Natural killer cell (primary cell): ENCODE data around the gene KLHL25. TPM values are rescaled to one million over a fixed set of nuclear protein-coding genes. Genes with fewer than 3 reads are reported as not detected.

ENCODE experiments used
- ATAC-seq, 3 donors: fragments of 150-1000 bp in 2 of 3; fragments of 200-7000 bp in 1 of 3; cut with Tn5 transposase; 1 replicate in 1 of 3; 2 replicates in 2 of 3; pipeline ENCODE4 v1.10.0; 2021; ENCODE audit warnings: mild to moderate bottlenecking in 2 of 3, moderate library complexity in 2 of 3
- DNase-seq, 2 donors: peaks; one replicate each; pipeline versions ENCODE4 v3.0.0 to v3.0.0-alpha.2; 2013 to 2021; ENCODE audit warnings: mixed read lengths in 1 of 2
- H3K27ac ChIP-seq: one replicate; pipeline ENCODE4 v1.5.1; 2013; ENCODE audit warnings: mild to moderate bottlenecking, low read length
- H3K27me3 ChIP-seq: one replicate; pipeline ENCODE4 v1.6.1; 2013; ENCODE audit warnings: low read length; ENCODE audit not compliant: control insufficient read depth, insufficient read depth
- H3K36me3 ChIP-seq: one replicate; pipeline ENCODE4 v1.6.1; 2013; ENCODE audit warnings: low read length; ENCODE audit not compliant: control insufficient read depth, insufficient read depth
- H3K4me1 ChIP-seq: one replicate; pipeline ENCODE4 v1.6.1; 2013; ENCODE audit warnings: low read length; ENCODE audit not compliant: control insufficient read depth, insufficient read depth
- H3K4me3 ChIP-seq: one replicate; pipeline ENCODE4 v1.5.1; 2013; ENCODE audit warnings: low read length
- H3K9me3 ChIP-seq: one replicate; pipeline ENCODE4 v1.6.1; 2013; ENCODE audit warnings: low read length; ENCODE audit not compliant: control insufficient read depth, insufficient read depth
- H3K27ac Mint-ChIP-seq, 2 donors: one replicate each; pipeline ENCODE4 v1.8.0; 2022; ENCODE audit warnings: mild to moderate bottlenecking in 2 of 2, mixed read lengths in 2 of 2, moderate library complexity in 1 of 2
- H3K27me3 Mint-ChIP-seq, 2 donors: one replicate each; pipeline ENCODE4 v1.8.0; 2022; ENCODE audit warnings: low read depth in 2 of 2, mixed read lengths in 2 of 2
- H3K36me3 Mint-ChIP-seq: one replicate; pipeline ENCODE4 v1.8.0; 2022; ENCODE audit warnings: mixed read lengths
- H3K4me1 Mint-ChIP-seq, 2 donors: one replicate each; pipeline ENCODE4 v1.8.0; 2022; ENCODE audit warnings: mixed read lengths in 2 of 2
- H3K4me3 Mint-ChIP-seq: one replicate; pipeline ENCODE4 v1.8.0; 2022; ENCODE audit warnings: mild to moderate bottlenecking, moderate library complexity, mixed read lengths
- H3K9me3 Mint-ChIP-seq, 2 donors: one replicate each; pipeline ENCODE4 v1.8.0; 2022; ENCODE audit warnings: mixed read lengths in 2 of 2
- WGBS: methylation state at CpG from one replicate; pipeline ENCODE4 v1.1.7; 2013; ENCODE audit warnings: missing lambda C conversion rate; ENCODE audit not compliant: insufficient coverage; 5-methylcytosine and 5-hydroxymethylcytosine counted together
- intact Hi-C: fragments of 100-400 bp; cut with micrococcal nuclease; formaldehyde crosslinking; loops from one replicate; pipeline ENCODE4 v1.14.2; 2022
- total RNA-seq, 4 donors: library from RNA; stranded (reverse); fragments of 120-200 nt in 1 of 4; gene quantifications; one replicate each; pipeline versions ENCODE4 v1.2.3 to v1.2.4, GENCODE V29; 2013 to 2022
- TF ChIP-seq, protein P1 (sequence below): fragments of 200-600 bp; IDR thresholded peaks from one replicate; pipeline ENCODE4 v1.8.0; 2022; ENCODE audit warnings: antibody characterized with exemption

KLHL25 gene
- total RNA-seq, 3 donors from 2014 or later (not counting 1 experiment from before 2014, with no cell fraction given) = 6.5 to 16.2 (median 10.4) TPM

DNA sequence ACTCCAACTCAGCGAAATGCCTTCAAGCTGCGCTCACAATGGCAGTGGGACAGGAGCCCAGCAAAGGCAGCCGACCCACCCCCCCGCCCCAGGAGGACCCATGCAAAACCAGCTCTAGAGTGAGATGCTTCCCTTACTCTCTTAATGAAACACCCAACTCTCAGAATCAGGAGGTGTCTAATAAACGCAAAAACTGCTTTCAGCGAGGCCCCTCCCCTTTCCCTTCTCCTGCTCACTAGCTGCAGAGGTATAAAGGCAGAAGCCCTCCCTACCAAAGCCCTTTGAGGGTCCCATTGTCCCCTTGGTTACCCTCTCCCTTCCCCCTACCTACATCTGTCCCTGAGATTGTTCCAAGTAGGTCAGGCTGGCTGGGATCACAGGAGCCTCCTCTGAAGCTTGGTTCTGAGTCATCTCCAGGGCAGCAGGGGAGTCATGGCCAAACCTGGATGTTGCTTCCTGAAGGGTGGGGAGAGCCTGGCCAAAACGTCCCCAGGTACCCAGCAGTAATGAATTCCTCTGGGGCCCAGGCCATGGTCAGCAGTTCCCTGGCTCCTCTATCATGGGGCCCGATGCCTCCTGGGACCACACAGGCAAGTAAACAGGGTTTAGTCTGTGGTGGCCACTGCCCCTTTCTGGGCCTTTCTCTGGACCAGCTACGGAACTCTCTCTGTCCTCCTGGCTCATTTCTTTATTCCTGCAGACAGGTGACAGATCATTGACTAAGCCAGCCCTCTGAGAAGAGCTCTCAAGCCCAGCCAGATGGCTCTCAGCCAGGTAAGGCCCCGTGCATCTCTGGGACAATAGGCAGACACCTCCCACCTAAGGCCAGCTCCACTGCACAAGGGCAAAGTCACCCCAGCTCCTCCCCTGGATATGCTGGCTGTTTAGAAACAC is 8.6 kb downstream of the KLHL25 start:
- Histone ChIP-seq H3K9me3 (no peaks in the 10 kb centered on the region), H3K4me1 (peaks cover 32% of the 10 kb centered on the region), H3K27me3 (no peaks in the 10 kb centered on the region), H3K27ac (peak overlapping the region; percentile 27), H3K4me3 (no peak overlapping the region), H3K36me3 (no peaks in the 10 kb centered on the region)
- ATAC-seq (no peak), DNase-seq (no peak)
- no peaks in the 10 kb centered on the region for H3K36me3 Mint-ChIP-seq
- H3K9me3 Mint-ChIP-seq = no peaks in the 10 kb centered on the region
- peak overlapping the region; percentile 79 to 86 for H3K27ac Mint-ChIP-seq
- WGBS = 58% methylated on average over 10 of the region's 10 CpGs
- peak overlapping the region; percentile 70 for H3K4me3 Mint-ChIP-seq
- intact Hi-C loops = no loop called here
- H3K27me3 Mint-ChIP-seq = no peaks in the 10 kb centered on the region
- TF ChIP-seq, protein P1, sequence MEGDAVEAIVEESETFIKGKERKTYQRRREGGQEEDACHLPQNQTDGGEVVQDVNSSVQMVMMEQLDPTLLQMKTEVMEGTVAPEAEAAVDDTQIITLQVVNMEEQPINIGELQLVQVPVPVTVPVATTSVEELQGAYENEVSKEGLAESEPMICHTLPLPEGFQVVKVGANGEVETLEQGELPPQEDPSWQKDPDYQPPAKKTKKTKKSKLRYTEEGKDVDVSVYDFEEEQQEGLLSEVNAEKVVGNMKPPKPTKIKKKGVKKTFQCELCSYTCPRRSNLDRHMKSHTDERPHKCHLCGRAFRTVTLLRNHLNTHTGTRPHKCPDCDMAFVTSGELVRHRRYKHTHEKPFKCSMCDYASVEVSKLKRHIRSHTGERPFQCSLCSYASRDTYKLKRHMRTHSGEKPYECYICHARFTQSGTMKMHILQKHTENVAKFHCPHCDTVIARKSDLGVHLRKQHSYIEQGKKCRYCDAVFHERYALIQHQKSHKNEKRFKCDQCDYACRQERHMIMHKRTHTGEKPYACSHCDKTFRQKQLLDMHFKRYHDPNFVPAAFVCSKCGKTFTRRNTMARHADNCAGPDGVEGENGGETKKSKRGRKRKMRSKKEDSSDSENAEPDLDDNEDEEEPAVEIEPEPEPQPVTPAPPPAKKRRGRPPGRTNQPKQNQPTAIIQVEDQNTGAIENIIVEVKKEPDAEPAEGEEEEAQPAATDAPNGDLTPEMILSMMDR = no peak
- peaks cover 16 to 39% of the 10 kb centered on the region in 2 donors for H3K4me1 Mint-ChIP-seq

DNA sequence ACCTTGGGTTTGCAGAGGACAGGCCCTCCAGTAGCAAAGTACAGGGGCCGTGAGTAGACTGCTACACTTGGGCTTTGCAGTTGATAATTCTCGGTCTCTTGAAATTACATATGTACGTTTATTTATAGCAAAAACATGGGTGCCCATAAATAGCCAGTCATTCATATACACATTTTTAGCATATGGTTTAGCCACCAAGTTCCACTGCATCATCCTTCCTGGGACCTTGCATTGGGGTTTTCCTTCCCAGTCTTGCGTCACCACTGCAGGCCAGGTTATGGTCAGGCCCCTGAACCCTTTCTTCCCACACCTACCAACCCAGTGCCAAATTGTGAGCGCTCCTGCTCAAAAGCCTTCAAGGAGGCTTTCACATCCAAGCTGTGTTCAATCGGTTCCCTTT is 12.7 kb downstream of the KLHL25 start:
- WGBS = 94% methylated on average over 6 of the region's 6 CpGs
- DNase-seq = no peak
- intact Hi-C loops = no loop called here
- H3K27ac Mint-ChIP-seq = no peak overlapping the region
- H3K4me1 Mint-ChIP-seq = peaks cover 20 to 53% of the 10 kb centered on the region in 2 donors
- Histone ChIP-seq H3K36me3 (no peaks in the 10 kb centered on the region), H3K27ac (no peak overlapping the region), H3K4me3 (no peak overlapping the region), H3K27me3 (no peaks in the 10 kb centered on the region), H3K4me1 (peaks cover 27% of the 10 kb centered on the region), H3K9me3 (no peaks in the 10 kb centered on the region)
- H3K4me3 Mint-ChIP-seq = no peak overlapping the region
- TF ChIP-seq, protein P1 = no peak
- no peaks in the 10 kb centered on the region for H3K36me3 Mint-ChIP-seq
- no peaks in the 10 kb centered on the region for H3K9me3 Mint-ChIP-seq
- H3K27me3 Mint-ChIP-seq = no peaks in the 10 kb centered on the region
- no peak for ATAC-seq

DNA sequence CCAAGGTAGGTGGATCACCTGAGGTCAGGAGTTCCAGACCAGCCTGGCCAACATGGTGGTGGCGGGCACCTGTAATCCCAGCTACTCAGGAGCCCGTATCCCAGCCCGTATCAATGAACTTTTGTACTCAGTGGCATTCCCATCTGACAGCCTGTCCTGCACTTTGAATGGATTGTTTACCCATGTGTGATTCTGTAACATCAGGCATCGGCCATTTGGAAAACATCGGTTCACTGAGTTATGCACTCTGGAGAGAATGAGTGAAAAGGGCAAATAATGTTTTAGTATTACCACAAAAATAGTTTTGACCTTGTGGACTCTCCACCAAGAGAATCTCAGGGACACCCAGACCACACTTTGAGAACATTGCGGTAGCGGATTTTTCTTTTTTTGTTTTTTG is 13.6 kb downstream of the KLHL25 start:
- H3K9me3 Mint-ChIP-seq = no peaks in the 10 kb centered on the region
- no peaks in the 10 kb centered on the region for H3K27me3 ChIP-seq
- WGBS = 96% methylated on average over 7 of the region's 7 CpGs
- H3K4me1 ChIP-seq = peaks cover 21% of the 10 kb centered on the region
- H3K4me3 ChIP-seq = no peak overlapping the region
- H3K27ac ChIP-seq = no peak overlapping the region
- no peak overlapping the region for H3K27ac Mint-ChIP-seq
- intact Hi-C loops = no loop called here
- DNase-seq (no peak), ATAC-seq (no peak)
- H3K9me3 ChIP-seq = no peaks in the 10 kb centered on the region
- no peaks in the 10 kb centered on the region for H3K36me3 ChIP-seq
- H3K36me3 Mint-ChIP-seq = no peaks in the 10 kb centered on the region
- H3K4me3 Mint-ChIP-seq = no peak overlapping the region
- H3K27me3 Mint-ChIP-seq = no peaks in the 10 kb centered on the region
- TF ChIP-seq, protein P1 = no peak
- peaks cover 20 to 50% of the 10 kb centered on the region in 2 donors for H3K4me1 Mint-ChIP-seq
